Measurements from ENCODE around the gene TECTA.
"Not testable (repeated sequence)": the region's sequence is repeated elsewhere in the genome, so short reads cannot be mapped to it uniquely, and the experiment has no call there.

Gene TECTA

GRCh38 chr11:121152764-121153163 is 51.7 kb downstream of the TECTA start:
- Histone ChIP-seq H3K27me3 (ENCODE audit: insufficient read depth, low read length) (no peaks in the 10 kb centered on the region), H3K36me3 (ENCODE audit: insufficient read depth, low read length) (no peaks in the 10 kb centered on the region), H3K9me3 (ENCODE audit: insufficient read depth, low read depth, low read length) (no peaks in the 10 kb centered on the region), H3K4me3 (ENCODE audit: low read length) (no peak overlapping the region), H3K9ac (ENCODE audit: low read depth, low read length) (no peak overlapping the region), H3K4me1 (ENCODE audit: insufficient read depth, low read length) (peaks cover 6% of the 10 kb centered on the region; the same call in 1 of the 2 replicates), H3K27ac (ENCODE audit: low read depth, low read length) (no peak overlapping the region)
- WGBS: 93% methylated on average over 19 of the region's 19 CpGs

- no peak overlapping the region for H3K9ac ChIP-seq (ENCODE audit: low read depth, low read length)
- H3K4me3 ChIP-seq (ENCODE audit: low read length): no peak overlapping the region
- 87% methylated on average over 8 of the region's 8 CpGs for WGBS
- peaks cover 6% of the 10 kb centered on the region; the same call in 1 of the 2 replicates for H3K4me1 ChIP-seq (ENCODE audit: insufficient read depth, low read length)
- no peak overlapping the region for H3K27ac ChIP-seq (ENCODE audit: low read depth, low read length)
- H3K27me3 ChIP-seq (ENCODE audit: insufficient read depth, low read length): no peaks in the 10 kb centered on the region
- no peaks in the 10 kb centered on the region for H3K9me3 ChIP-seq (ENCODE audit: insufficient read depth, low read depth, low read length)
- no peaks in the 10 kb centered on the region for H3K36me3 ChIP-seq (ENCODE audit: insufficient read depth, low read length)
Measured at GRCh38 chr11:121153472-121153871, 52.4 kb downstream of the TECTA start.

GRCh38 chr11:121154486-121155314 is 53.7 kb downstream of the TECTA start:
- Histone ChIP-seq H3K4me1 (ENCODE audit: insufficient read depth, low read length) (peaks cover 6% of the 10 kb centered on the region; the same call in 1 of the 2 replicates), H3K27ac (ENCODE audit: low read depth, low read length) (no peak overlapping the region), H3K4me3 (ENCODE audit: low read length) (no peak overlapping the region), H3K36me3 (ENCODE audit: insufficient read depth, low read length) (no peaks in the 10 kb centered on the region), H3K27me3 (ENCODE audit: insufficient read depth, low read length) (no peaks in the 10 kb centered on the region), H3K9me3 (ENCODE audit: insufficient read depth, low read depth, low read length) (no peaks in the 10 kb centered on the region), H3K9ac (ENCODE audit: low read depth, low read length) (no peak overlapping the region)
- WGBS: 83% methylated on average over 13 of the region's 13 CpGs

- Histone ChIP-seq H3K4me1 (ENCODE audit: insufficient read depth, low read length) (peaks cover 6% of the 10 kb centered on the region; the same call in 1 of the 2 replicates), H3K27me3 (ENCODE audit: insufficient read depth, low read length) (no peaks in the 10 kb centered on the region), H3K9me3 (ENCODE audit: insufficient read depth, low read depth, low read length) (no peaks in the 10 kb centered on the region), H3K36me3 (ENCODE audit: insufficient read depth, low read length) (no peaks in the 10 kb centered on the region), H3K27ac (ENCODE audit: low read depth, low read length) (no peak overlapping the region), H3K9ac (ENCODE audit: low read depth, low read length) (no peak overlapping the region), H3K4me3 (ENCODE audit: low read length) (no peak overlapping the region)
- 97% methylated on average over 36 of the region's 36 CpGs for WGBS
Measured at GRCh38 chr11:121157756-121158155, 56.7 kb downstream of the TECTA start.

GRCh38 chr11:121159741-121160140 is 58.7 kb downstream of the TECTA start:
- Histone ChIP-seq H3K9me3 (ENCODE audit: insufficient read depth, low read depth, low read length) (no peaks in the 10 kb centered on the region), H3K27me3 (ENCODE audit: insufficient read depth, low read length) (no peaks in the 10 kb centered on the region), H3K4me1 (ENCODE audit: insufficient read depth, low read length) (peaks cover 6% of the 10 kb centered on the region; the same call in 1 of the 2 replicates), H3K27ac (ENCODE audit: low read depth, low read length) (no peak overlapping the region), H3K9ac (ENCODE audit: low read depth, low read length) (no peak overlapping the region), H3K36me3 (ENCODE audit: insufficient read depth, low read length) (no peaks in the 10 kb centered on the region), H3K4me3 (ENCODE audit: low read length) (no peak overlapping the region)
- WGBS: 91% methylated on average over 3 of the region's 3 CpGs

GRCh38 chr11:121161349-121161917 is 60.4 kb downstream of the TECTA start:
- Histone ChIP-seq H3K4me3 (ENCODE audit: low read length) (no peak overlapping the region), H3K36me3 (ENCODE audit: insufficient read depth, low read length) (no peaks in the 10 kb centered on the region), H3K27me3 (ENCODE audit: insufficient read depth, low read length) (no peaks in the 10 kb centered on the region), H3K27ac (ENCODE audit: low read depth, low read length) (no peak overlapping the region), H3K4me1 (ENCODE audit: insufficient read depth, low read length) (no peaks in the 10 kb centered on the region; the same call in 1 of the 2 replicates), H3K9me3 (ENCODE audit: insufficient read depth, low read depth, low read length) (no peaks in the 10 kb centered on the region), H3K9ac (ENCODE audit: low read depth, low read length) (no peak overlapping the region)
- WGBS: 95% methylated on average over 3 of the region's 5 CpGs

GRCh38 chr11:121163658-121164308 is 62.7 kb downstream of the TECTA start:
- H3K4me3 ChIP-seq (ENCODE audit: low read length): no peak overlapping the region
- 95% methylated on average over 6 of the region's 6 CpGs for WGBS

GRCh38 chr11:121177629-121178028 is 76.6 kb downstream of the TECTA start:
- not testable (repeated sequence) for H3K36me3 ChIP-seq (ENCODE audit: insufficient read depth, low read length); H3K9ac ChIP-seq (ENCODE audit: low read depth, low read length); H3K4me3 ChIP-seq (ENCODE audit: low read length); H3K27me3 ChIP-seq (ENCODE audit: insufficient read depth, low read length); H3K27ac ChIP-seq (ENCODE audit: low read depth, low read length); H3K4me1 ChIP-seq (ENCODE audit: insufficient read depth, low read length)
- H3K9me3 ChIP-seq (ENCODE audit: insufficient read depth, low read depth, low read length): peaks cover 28% of the 10 kb centered on the region
- WGBS: 77% methylated on average over 10 of the region's 10 CpGs

More at GRCh38 chr11:121163658-121164308, 62.7 kb downstream of the TECTA start:
- Histone ChIP-seq H3K9me3 (ENCODE audit: insufficient read depth, low read depth, low read length) (no peaks in the 10 kb centered on the region), H3K27ac (ENCODE audit: low read depth, low read length) (no peak overlapping the region), H3K9ac (ENCODE audit: low read depth, low read length) (no peak overlapping the region), H3K36me3 (ENCODE audit: insufficient read depth, low read length) (no peaks in the 10 kb centered on the region), H3K27me3 (ENCODE audit: insufficient read depth, low read length) (no peaks in the 10 kb centered on the region), H3K4me1 (ENCODE audit: insufficient read depth, low read length) (peaks cover 7% of the 10 kb centered on the region; the same call in 1 of the 2 replicates)

GRCh38 chr11:121179306-121179705 is 78.3 kb downstream of the TECTA start:
- WGBS: 96% methylated on average over 1 of the region's 1 CpG
- H3K36me3 ChIP-seq (ENCODE audit: insufficient read depth, low read length): no peaks in the 10 kb centered on the region
- no peak overlapping the region for H3K9ac ChIP-seq (ENCODE audit: low read depth, low read length)
- no peaks in the 10 kb centered on the region for H3K27me3 ChIP-seq (ENCODE audit: insufficient read depth, low read length)
- peaks cover 28% of the 10 kb centered on the region for H3K9me3 ChIP-seq (ENCODE audit: insufficient read depth, low read depth, low read length)
- no peaks in the 10 kb centered on the region for H3K4me1 ChIP-seq (ENCODE audit: insufficient read depth, low read length)
- no peak overlapping the region for H3K27ac ChIP-seq (ENCODE audit: low read depth, low read length)
- H3K4me3 ChIP-seq (ENCODE audit: low read length): no peak overlapping the region

GRCh38 chr11:121180183-121180582 is 79.1 kb downstream of the TECTA start:
- no CpG with 5 or more reads among the region's 1 CpG for WGBS

GRCh38 chr11:121188776-121189175 is 87.7 kb downstream of the TECTA start:
- Histone ChIP-seq H3K36me3 (ENCODE audit: insufficient read depth, low read length) (no peaks in the 10 kb centered on the region), H3K9ac (ENCODE audit: low read depth, low read length) (no peak overlapping the region), H3K27me3 (ENCODE audit: insufficient read depth, low read length) (no peaks in the 10 kb centered on the region), H3K27ac (ENCODE audit: low read depth, low read length) (no peak overlapping the region), H3K9me3 (ENCODE audit: insufficient read depth, low read depth, low read length) (no peaks in the 10 kb centered on the region), H3K4me1 (ENCODE audit: insufficient read depth, low read length) (no peaks in the 10 kb centered on the region), H3K4me3 (ENCODE audit: low read length) (no peak overlapping the region)

More at GRCh38 chr11:121180183-121180582, 79.1 kb downstream of the TECTA start:
- Histone ChIP-seq H3K4me3 (ENCODE audit: low read length) (no peak overlapping the region), H3K9ac (ENCODE audit: low read depth, low read length) (no peak overlapping the region), H3K9me3 (ENCODE audit: insufficient read depth, low read depth, low read length) (peaks cover 28% of the 10 kb centered on the region), H3K27ac (ENCODE audit: low read depth, low read length) (no peak overlapping the region), H3K4me1 (ENCODE audit: insufficient read depth, low read length) (no peaks in the 10 kb centered on the region), H3K36me3 (ENCODE audit: insufficient read depth, low read length) (no peaks in the 10 kb centered on the region), H3K27me3 (ENCODE audit: insufficient read depth, low read length) (no peaks in the 10 kb centered on the region)
